HepG2 (cell line): ENCODE results near the gene DDX49. TPM values are rescaled to one million over a fixed set of nuclear protein-coding genes. Genes with fewer than 3 reads are reported as not detected.

Source experiments
- ATF4 ChIP-seq, 2 experiments: fragments of 450-650 bp in 1 of 2; sonication (generic) in 1 of 2; formaldehyde crosslinking; IDR thresholded peaks; 2 replicates each; pipeline versions ENCODE4 v1.5.0 to v1.8.0; 2020 to 2022; ENCODE audit warnings: mild to moderate bottlenecking in 1 of 2, missing genetic modification reagents in 1 of 2
- CENPT ChIP-seq: sonication (generic); formaldehyde crosslinking; IDR thresholded peaks from 2 replicates; pipeline ENCODE4 v1.8.0; 2022; ENCODE audit warnings: low read depth, mild to moderate bottlenecking, moderate library complexity, missing genetic modification reagents
- DNMT1 ChIP-seq: sonication (generic); formaldehyde crosslinking; IDR thresholded peaks from 2 replicates; pipeline ENCODE4 v1.5.1; 2020; ENCODE audit warnings: mild to moderate bottlenecking, missing genetic modification reagents
- GMEB1 ChIP-seq: sonication (generic); formaldehyde crosslinking; IDR thresholded peaks from 2 replicates; pipeline ENCODE4 v1.5.1; 2020; ENCODE audit warnings: missing genetic modification reagents, mild to moderate bottlenecking, borderline replicate concordance
- HCFC1 ChIP-seq: fragments of 150-350 bp; IDR thresholded peaks from 2 replicates; pipeline ENCODE4 v1.6.1; 2014; ENCODE audit warnings: low read depth, low read length
- HIC2 ChIP-seq: sonication (generic); formaldehyde crosslinking; IDR thresholded peaks from 2 replicates; pipeline ENCODE4 v1.9.0; 2022; ENCODE audit warnings: low read depth, missing genetic modification reagents
- NONO ChIP-seq, 2 experiments: fragments of 450-650 bp in 1 of 2; sonication (generic) in 1 of 2; formaldehyde crosslinking in 1 of 2; IDR thresholded peaks in 1 of 2; conservative IDR thresholded peaks in 1 of 2; 2 replicates each; pipeline versions ENCODE4 v1.6.1 to v1.8.0; 2017 to 2022; ENCODE audit warnings: mild to moderate bottlenecking in 1 of 2, missing genetic modification reagents in 1 of 2, moderate library complexity in 1 of 2
- SP5 ChIP-seq: IDR thresholded peaks from 2 replicates; pipeline ENCODE4 v1.6.1; 2016; ENCODE audit warnings: low read depth, borderline replicate concordance
- ZBTB38 ChIP-seq: sonication (generic); formaldehyde crosslinking; IDR thresholded peaks from 2 replicates; pipeline ENCODE4 v1.5.1; 2020; ENCODE audit warnings: mild to moderate bottlenecking, missing genetic modification reagents
- ZBTB46 ChIP-seq: sonication (generic); formaldehyde crosslinking; IDR thresholded peaks from 2 replicates; pipeline ENCODE4 v1.4.0; 2020; ENCODE audit warnings: mild to moderate bottlenecking, missing genetic modification reagents, borderline replicate concordance
- ZFP36 ChIP-seq: fragments of 150-350 bp; IDR thresholded peaks from 2 replicates; pipeline ENCODE4 v1.6.1; 2018; ENCODE audit warnings: borderline replicate concordance, low read length, low read depth; ENCODE audit not compliant: partially characterized antibody
- ZNF546 ChIP-seq: sonication (generic); formaldehyde crosslinking; conservative IDR thresholded peaks from 2 replicates; pipeline ENCODE4 v1.8.1; 2023; ENCODE audit warnings: mild to moderate bottlenecking, missing genetic modification reagents
- ZNF816 ChIP-seq: sonication (generic); formaldehyde crosslinking; IDR thresholded peaks from 2 replicates; pipeline ENCODE4 v1.8.0; 2022; ENCODE audit warnings: missing genetic modification reagents, mild to moderate bottlenecking, borderline replicate concordance
- ZSCAN30 ChIP-seq: sonication (generic); formaldehyde crosslinking; IDR thresholded peaks from 2 replicates; pipeline ENCODE4 v1.5.0; 2020; ENCODE audit warnings: mild to moderate bottlenecking, missing genetic modification reagents
- ZXDC ChIP-seq: sonication (generic); formaldehyde crosslinking; IDR thresholded peaks from 2 replicates; pipeline ENCODE4 v1.5.0; 2020; ENCODE audit warnings: mild to moderate bottlenecking, missing genetic modification reagents
- polyA plus RNA-seq, 8 experiments: library from polyadenylated mRNA; depleted of rRNA in 3 of 8; stranded (reverse) in 7 of 8; unstranded in 1 of 8; fragments of >200 nt; fragmentation: Illumina TruSeq in 4 of 8; extraction: Trizol in 4 of 8; gene quantifications; 2 replicates each; pipeline versions ENCODE4 v1.2.1 to v1.2.3, GENCODE V29; 2011 to 2016; ENCODE audit warnings: low read depth in 4 of 8, missing spikeins in 1 of 8, mixed read lengths in 1 of 8; ENCODE audit not compliant: insufficient read depth in 1 of 8
- total RNA-seq, 5 experiments: library from RNA; depleted of rRNA; stranded (reverse); fragments of >200 nt; fragmentation: Illumina TruSeq; extraction: Trizol; gene quantifications; 2 replicates each; pipeline ENCODE4 v1.2.3, GENCODE V29; 2016; ENCODE audit warnings: low read depth in 1 of 5

Gene DDX49
- total and polyA plus RNA-seq, 2 of the 13 experiments (the other 11 are each of a cell fraction or from before 2014, with no cell fraction given): 27.0 to 46.2 TPM

- TF ChIP-seq GMEB1 (CRISPR knock-in tag): peak; percentile 99
- TF ChIP-seq ZNF546 (CRISPR knock-in tag): no peak
- TF ChIP-seq SP5 (CRISPR knock-in tag): no peak
- TF ChIP-seq ZNF816 (CRISPR knock-in tag): peak; percentile 42; the same call in 1 of the 2 replicates
- no peak for TF ChIP-seq ZBTB38 (CRISPR knock-in tag)
- TF ChIP-seq HCFC1: peak; percentile 94
- no peak for TF ChIP-seq HIC2 (CRISPR knock-in tag)
- peak in 1 of 2 experiments; percentile 46; a peak in 1 of 4 replicates for TF ChIP-seq ATF4 (CRISPR knock-in tag; IDR thresholded peaks at IDR 0.05)
- no peak for TF ChIP-seq ZBTB46
- no peak for TF ChIP-seq CENPT (CRISPR knock-in tag)
- peak; percentile 33; the same call in 1 of the 2 replicates for TF ChIP-seq ZXDC (CRISPR knock-in tag)
- no peak for TF ChIP-seq DNMT1 (CRISPR knock-in tag)
- no peak for TF ChIP-seq ZSCAN30 (CRISPR knock-in tag)
- TF ChIP-seq NONO (IDR thresholded peaks at IDR 0.05): no peak
- TF ChIP-seq NONO (CRISPR knock-in tag; conservative IDR thresholded peaks at IDR 0.05): 0 out of 2 replicates have a peak, but pooled peaks have one; percentile 25
- no peak for TF ChIP-seq ZFP36
These were observed at the start of gene DDX49, which contains the start of gene COPE (continued) for GRCh38 chr19:18919086-18919899.
